Measurements from ENCODE around the gene ARL6IP5. TPM values are rescaled to one million over a fixed set of nuclear protein-coding genes. Genes with fewer than 3 reads are reported as not detected.

ARL6IP5 gene
- total and polyA plus RNA-seq, 2 donors (not counting 3 experiments of a cell fraction or from before 2014, with no cell fraction given): 96.9 to 116 TPM

DNA sequence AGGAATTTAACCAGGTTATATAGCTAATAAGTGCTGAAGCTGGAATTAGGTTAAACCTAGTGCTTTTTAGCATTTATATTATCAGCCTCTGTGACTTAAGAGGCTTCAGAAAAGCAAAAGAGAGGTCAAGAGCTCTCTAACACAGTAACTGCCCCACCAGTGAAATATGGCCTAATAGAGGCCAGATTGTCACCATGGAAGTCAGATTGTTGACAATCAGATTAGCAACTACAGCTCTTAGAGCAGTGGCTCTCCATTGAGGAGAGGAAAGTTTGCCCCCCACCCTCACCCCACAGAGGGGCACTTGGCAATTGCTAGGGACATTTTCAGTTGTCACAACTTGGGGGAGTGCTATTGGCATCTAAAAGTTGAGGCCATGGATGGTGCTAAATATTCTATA lies 61.0 kb downstream of the ARL6IP5 start:
- H2AFZ ChIP-seq (ENCODE audit: low read depth, low read length): no peak overlapping the region
- FAIRE-seq: no peak
- no peaks in the 10 kb centered on the region for H3K79me2 ChIP-seq (ENCODE audit: control insufficient read depth, insufficient read depth, low read length)
- no peak overlapping the region for H3K4me2 ChIP-seq (ENCODE audit: insufficient read depth, low read length)
- H3K9me3 ChIP-seq (replicated peaks; ENCODE audit: control insufficient read depth, insufficient read depth, low read length): no peaks in the 10 kb centered on the region
- dilution Hi-C loops (cut with MboI; ENCODE audit: extremely low pct_ligation_motif_present, low sequenced_read_pairs): no loop called here
- intact Hi-C loops (cut with micrococcal nuclease): no loop called here
- no peak overlapping the region for H3K4me3 ChIP-seq (replicated peaks in 1 of 3; ENCODE audit: insufficient read depth in 1 of 3, low read depth in 1 of 3, low read length in 3 of 3)
- H3K4me1 ChIP-seq (ENCODE audit: control insufficient read depth, extremely low read depth, insufficient read depth, low read length): no peaks in the 10 kb centered on the region
- H3K27me3 ChIP-seq (ENCODE audit: control insufficient read depth in 2 of 2, insufficient read depth in 2 of 2, low read length in 2 of 2): no peaks in the 10 kb centered on the region
- ChIA-PET CTCF (interaction anchor here (1.0 to 2.4 kb wide), 8 partner anchors 9 to 306 kb away, joined by 3 to 12 read pairs (median 3); no protein-coding TSS in a partner anchor), POLR2A (no interaction called here)
- no peak for TF ChIP-seq CTCF (IDR thresholded peaks at IDR 0.05; ENCODE audit: extremely low read depth in 1 of 2, insufficient read depth in 1 of 2, low read depth in 1 of 2, low read length in 2 of 2)
- TF ChIP-seq POLR2AphosphoS5 (IDR thresholded peaks at IDR 0.05; ENCODE audit: insufficient read depth, low read depth, low read length): no peak
- no peak for TF ChIP-seq FOS (IDR thresholded peaks at IDR 0.05; ENCODE audit: borderline replicate concordance, insufficient read depth, low read length)
- TF ChIP-seq MAX (IDR thresholded peaks at IDR 0.05; ENCODE audit: insufficient read depth, insufficient read length): no peak
- no peak for TF ChIP-seq EZH2 (IDR thresholded peaks at IDR 0.05; ENCODE audit: borderline replicate concordance, low read depth, low read length, severe bottlenecking)
- TF ChIP-seq POLR2A (IDR thresholded peaks at IDR 0.05; ENCODE audit: low read depth, low read length): no peak
- TF ChIP-seq MYC (IDR thresholded peaks at IDR 0.05; ENCODE audit: low read depth, low read length): no peak
- TF ChIP-seq JUN (IDR thresholded peaks at IDR 0.05; ENCODE audit: borderline replicate concordance, insufficient read depth, insufficient read length, low read depth): no peak
- no peak for TF ChIP-seq GATA2 (IDR thresholded peaks at IDR 0.05; ENCODE audit: insufficient read depth, insufficient read length, low read depth, low read length)
- H3K36me3 ChIP-seq (ENCODE audit: control insufficient read depth in 2 of 2, extremely low read depth in 1 of 2, insufficient read depth in 2 of 2, low read length in 2 of 2): no peaks in the 10 kb centered on the region
- H4K20me1 ChIP-seq (replicated peaks; ENCODE audit: control insufficient read depth, extremely low read depth, insufficient read depth, low read length): no peaks in the 10 kb centered on the region
- H3K27ac ChIP-seq (ENCODE audit: insufficient read depth, low read depth, low read length): no peak overlapping the region
- H3K9ac ChIP-seq (replicated peaks; ENCODE audit: extremely low read depth, insufficient read depth, low read length): no peak overlapping the region
- no peaks in the 10 kb centered on the region for H3K9me1 ChIP-seq (replicated peaks; ENCODE audit: control insufficient read depth, extremely low read depth, insufficient read depth, low read length)
- BruUV-seq (replicated peaks): no TSS peak
- no peak for DNase-seq (ENCODE audit: low read depth, low spot score)
